ENCODE data around the gene ARHGAP19.
"Not testable (repeated sequence)": the region's sequence is repeated elsewhere in the genome, so short reads cannot be mapped to it uniquely, and the experiment has no call there.

Gene ARHGAP19

GRCh38 chr10:97279121-97279815 is 13.2 kb downstream of the ARHGAP19 start:
- no peak for DNase-seq (ENCODE audit: low spot score)

GRCh38 chr10:97278491-97278989 is 13.9 kb downstream of the ARHGAP19 start:
- DNase-seq (ENCODE audit: low spot score) = no peak

- no peak for DNase-seq (ENCODE audit: low spot score)
Measured at GRCh38 chr10:97277551-97277950, 14.9 kb downstream of the ARHGAP19 start.

- DNase-seq (ENCODE audit: low spot score) = no peak
Measured at GRCh38 chr10:97274828-97275227, 17.6 kb downstream of the ARHGAP19 start.

DNA sequence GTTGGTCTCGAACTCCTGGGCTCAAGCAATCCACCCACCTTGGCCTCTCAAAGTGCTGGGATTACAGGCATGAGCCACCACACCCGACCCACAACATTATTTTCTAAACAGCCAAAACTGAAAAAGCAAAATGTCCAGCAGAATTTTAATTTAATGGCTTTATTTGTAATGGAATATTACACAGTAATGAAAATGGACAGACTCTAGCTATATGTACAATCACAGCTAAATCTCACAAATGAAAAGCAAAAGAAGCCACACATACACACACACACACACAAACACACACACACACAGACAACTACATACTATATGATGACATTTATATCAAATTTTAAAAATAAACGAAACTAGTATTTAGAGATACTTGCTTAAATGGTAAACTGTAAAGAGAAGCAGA is 18.7 kb downstream of the ARHGAP19 start:
- no peak for DNase-seq (ENCODE audit: low spot score)

DNA sequence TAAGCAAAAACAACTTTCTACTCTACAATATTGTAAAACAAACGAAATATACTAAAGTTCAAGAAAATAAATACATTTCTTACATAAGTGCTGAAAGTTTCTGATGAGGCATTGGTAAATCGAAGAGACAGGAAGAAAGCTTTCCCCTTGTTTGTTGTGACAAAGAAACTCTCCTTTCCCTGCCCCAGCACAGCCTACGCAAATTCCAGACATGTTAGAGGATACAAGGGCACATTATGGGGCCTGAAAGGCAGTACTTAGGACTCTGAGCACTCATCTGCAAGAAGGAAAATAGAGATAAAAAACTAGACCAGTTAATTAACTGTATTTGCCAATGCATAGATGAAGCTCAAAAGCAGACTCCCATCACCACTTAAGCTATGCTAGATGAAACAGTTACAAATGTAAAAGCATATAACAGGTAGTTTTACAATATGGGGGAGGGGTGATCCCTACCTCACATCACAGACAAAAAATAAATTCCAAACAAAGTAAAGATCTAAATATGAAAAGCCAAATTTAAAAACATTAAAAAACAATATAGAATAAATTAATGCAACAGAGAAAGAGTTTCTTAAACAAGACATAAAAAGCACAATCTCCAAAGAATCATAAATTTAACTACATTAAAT is 21.8 kb downstream of the ARHGAP19 start:
- no peak for DNase-seq (ENCODE audit: low spot score)

- no peak for DNase-seq (ENCODE audit: low spot score)
Measured at GRCh38 chr10:97267671-97268070, 24.8 kb downstream of the ARHGAP19 start.

DNA sequence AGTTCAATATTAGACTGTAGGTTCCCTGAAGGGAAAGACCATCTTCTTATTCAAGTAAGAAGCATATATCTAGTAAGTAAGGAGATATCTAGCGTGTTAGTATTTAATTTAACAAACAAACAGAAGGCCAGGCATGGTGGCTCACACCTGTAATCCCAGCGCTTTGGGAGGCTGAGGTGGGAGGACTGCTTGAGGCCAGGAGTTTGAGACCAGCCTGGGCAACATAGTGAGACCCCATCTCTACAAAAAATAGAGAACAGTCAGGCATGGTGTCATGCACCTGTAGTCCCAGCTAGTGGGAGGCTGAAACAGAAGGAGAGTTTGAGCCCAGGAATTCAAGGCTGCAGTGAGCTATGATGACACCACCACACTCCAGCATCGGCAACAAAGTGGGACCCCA is 27.3 kb downstream of the ARHGAP19 start:
- DNase-seq (ENCODE audit: low spot score) = not testable (repeated sequence)

GRCh38 chr10:97263971-97264370 is 28.5 kb downstream of the ARHGAP19 start:
- no peak for DNase-seq (ENCODE audit: low spot score)

GRCh38 chr10:97261656-97262055 is 30.8 kb downstream of the ARHGAP19 start:
- DNase-seq (ENCODE audit: low spot score) = no peak

DNA sequence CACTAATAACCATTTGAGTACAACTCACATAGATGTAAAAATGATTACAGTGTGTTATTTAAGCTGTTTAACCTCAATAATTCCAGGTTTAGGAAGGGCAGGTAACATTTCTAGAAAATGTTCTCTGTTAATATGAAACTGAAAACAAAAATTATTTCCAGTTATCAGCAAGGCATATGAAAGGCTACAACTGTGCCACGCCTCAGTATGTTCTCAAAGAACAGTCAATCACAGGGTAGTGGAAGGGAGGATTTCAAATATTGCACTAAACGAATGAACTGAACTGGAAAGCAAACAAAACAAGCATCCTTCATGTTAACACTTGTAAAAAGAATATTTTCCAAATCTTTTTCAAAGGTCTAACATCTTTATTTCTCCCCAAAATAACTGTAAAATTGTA is 31.3 kb downstream of the ARHGAP19 start:
- no peak for DNase-seq (ENCODE audit: low spot score)

- DNase-seq (ENCODE audit: low spot score) = no peak
Measured at GRCh38 chr10:97259119-97259518, 33.3 kb downstream of the ARHGAP19 start.

GRCh38 chr10:97256356-97256755 is 36.1 kb downstream of the ARHGAP19 start:
- DNase-seq (ENCODE audit: low spot score) = no peak

DNA sequence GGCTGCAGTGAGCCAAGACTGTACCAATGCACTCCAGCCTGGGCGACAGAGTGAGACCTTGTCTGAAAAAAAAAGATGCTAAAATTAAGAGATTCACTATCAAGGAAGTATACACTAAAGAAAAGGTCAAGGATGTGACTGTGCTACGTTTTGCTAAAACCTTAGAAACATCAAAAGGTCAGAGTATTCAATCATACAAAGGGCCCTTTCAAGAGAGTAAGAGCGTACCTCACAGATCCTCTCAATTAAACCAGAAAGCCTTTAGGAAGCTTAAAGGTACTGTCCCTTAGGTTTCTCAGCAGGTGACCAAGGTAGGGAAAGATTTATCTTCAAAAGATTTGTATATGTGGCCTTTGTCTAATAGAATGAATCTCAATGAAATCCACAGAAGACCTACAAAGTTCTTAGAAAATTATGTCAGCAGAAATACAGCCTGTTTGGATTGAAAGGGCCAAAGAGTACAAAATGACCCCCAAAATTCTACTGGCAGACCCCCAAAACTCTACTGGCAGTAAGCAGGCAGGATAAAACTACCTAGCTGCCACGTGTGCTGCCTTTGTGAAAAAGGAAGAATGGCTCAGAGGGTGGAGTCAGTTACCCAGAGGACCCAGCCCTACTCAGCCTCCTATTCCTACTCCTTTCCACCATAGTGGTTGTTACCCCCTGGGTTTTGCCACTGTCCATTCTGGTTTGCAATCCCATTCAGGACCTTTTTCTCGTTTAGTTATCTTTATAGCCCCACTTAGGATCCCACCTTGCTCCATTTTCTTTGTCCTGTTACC is 36.7 kb downstream of the ARHGAP19 start:
- no peak for DNase-seq (ENCODE audit: low spot score)

GRCh38 chr10:97254694-97255093 is 37.7 kb downstream of the ARHGAP19 start:
- no peak for DNase-seq (ENCODE audit: low spot score)

GRCh38 chr10:97250952-97251351 is 41.5 kb downstream of the ARHGAP19 start:
- DNase-seq (ENCODE audit: low spot score) = no peak

GRCh38 chr10:97243836-97244235 is 48.6 kb downstream of the ARHGAP19 start:
- DNase-seq (ENCODE audit: low spot score) = no peak

GRCh38 chr10:97238855-97239254 is 53.6 kb downstream of the ARHGAP19 start:
- no peak for DNase-seq (ENCODE audit: low spot score)

- no peak for DNase-seq (ENCODE audit: low spot score)
Measured at GRCh38 chr10:97235353-97235752, 57.1 kb downstream of the ARHGAP19 start.

- no peak for DNase-seq (ENCODE audit: low spot score)
Measured at GRCh38 chr10:97234400-97234799, 58.0 kb downstream of the ARHGAP19 start.

DNA sequence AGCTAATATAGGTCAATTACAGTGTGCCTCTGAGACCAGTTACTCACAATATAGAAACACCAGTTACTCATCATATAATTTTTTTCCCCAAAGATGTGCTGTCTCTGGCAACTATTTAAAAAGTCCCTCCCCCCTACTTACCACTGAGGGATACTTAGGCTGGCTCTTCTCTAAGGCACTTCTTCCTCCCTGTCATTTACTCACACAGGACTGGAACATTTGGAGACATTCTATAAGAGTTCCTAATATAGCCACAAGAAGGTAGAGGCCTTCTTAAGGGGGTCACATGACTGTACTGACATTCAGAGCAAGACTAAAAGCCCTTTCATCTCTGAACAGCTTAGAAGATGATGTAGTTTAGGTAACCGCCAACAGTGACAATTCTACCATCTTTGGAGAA is 62.3 kb downstream of the ARHGAP19 start:
- no peak for DNase-seq (ENCODE audit: low spot score)

DNA sequence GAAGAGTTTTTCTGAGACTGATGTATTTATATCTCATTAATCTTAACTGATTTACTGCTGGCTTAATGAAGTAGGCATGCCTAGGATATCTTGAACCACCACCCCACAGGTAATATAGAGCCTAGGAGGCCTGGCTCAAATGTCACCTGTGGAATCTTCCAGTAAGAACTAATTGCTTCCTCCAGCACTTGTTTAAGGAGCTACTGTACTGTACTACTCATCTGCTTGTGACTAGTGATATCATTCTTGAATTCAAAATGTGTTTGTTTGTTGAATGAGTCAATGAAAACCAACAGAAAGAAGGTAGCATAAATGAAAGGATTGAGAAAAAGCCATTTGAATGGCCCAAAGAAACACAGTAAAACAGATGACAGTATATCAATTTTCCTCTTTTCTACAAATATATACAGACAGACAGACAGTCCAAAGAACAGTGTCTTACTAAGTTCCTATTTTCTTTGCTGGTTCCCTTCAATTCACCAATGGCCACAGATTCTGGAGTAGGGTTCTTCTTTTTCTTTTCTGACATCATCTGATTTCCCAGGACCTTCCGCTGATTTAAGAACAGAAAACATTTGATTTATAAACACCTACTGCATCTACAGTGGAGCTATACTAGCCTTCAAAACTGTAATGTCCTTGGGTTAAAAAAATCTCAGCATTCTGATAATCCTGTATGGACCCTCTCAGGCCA is 63.0 kb downstream of the ARHGAP19 start:
- no peak for DNase-seq (ENCODE audit: low spot score)
